ENCODE data around the gene TMEM89.

Gene TMEM89, protein sequence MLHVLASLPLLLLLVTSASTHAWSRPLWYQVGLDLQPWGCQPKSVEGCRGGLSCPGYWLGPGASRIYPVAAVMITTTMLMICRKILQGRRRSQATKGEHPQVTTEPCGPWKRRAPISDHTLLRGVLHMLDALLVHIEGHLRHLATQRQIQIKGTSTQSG

DNA sequence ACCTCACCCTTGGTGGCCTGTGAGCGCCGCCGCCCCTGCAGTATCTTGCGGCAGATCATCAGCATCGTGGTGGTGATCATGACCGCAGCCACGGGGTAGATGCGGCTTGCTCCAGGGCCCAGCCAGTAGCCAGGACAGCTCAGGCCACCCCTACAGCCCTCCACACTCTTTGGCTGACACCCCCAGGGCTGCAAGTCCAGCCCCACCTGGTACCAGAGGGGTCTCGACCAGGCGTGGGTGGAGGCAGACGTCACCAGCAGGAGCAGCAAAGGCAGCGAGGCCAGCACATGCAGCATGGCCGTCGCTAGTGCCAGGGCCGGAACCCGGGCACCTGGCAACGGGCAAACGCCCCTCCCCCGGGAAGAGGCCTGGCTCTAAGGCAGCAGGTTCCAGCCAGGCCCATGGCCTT lies at the start of gene TMEM89:
Gene TMEM89, minus strand, starts transcription at position 309 of the 409 bp plus-strand sequence. Its CDS starts 13 bp downstream, at position 296.
- DNase-seq = no peak

DNA sequence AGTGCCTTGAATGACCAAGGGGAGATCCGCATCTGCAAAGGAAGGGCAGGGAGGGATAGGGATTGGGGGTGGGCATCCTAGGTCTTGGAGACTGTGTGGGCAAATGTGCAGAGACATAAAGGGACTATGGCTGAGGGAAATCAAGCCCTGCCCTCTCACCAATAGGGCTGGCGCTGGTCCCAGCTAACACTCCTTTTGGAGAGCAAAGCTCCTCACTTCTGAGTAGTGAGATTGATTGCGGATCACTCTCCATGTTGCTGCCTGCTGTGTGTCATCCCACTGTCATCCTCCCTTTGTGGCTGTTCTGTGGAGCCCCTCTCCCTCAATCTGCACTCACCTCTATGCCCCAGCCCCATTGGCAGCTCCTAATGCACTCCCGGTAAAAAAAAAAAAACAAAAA lies 43.4 kb upstream of the TMEM89 start:
- no peak for DNase-seq

DNA sequence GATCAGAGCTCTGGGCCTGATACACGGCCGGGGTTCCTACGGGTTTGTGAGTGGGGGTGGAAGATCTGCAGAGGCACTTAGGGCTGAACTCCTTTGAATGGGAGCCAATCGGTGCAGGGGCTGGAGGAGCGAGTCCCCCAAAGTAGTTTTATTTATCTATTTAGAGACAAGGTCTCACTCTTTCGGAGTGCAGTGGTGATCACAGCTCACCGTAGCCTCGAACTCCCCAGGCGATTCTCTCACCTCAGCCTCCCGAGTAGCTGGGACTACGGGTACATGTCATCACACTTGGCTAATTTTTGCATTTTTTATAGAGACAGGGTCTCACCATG lies 42.7 kb upstream of the TMEM89 start:
- no peak for DNase-seq

DNA sequence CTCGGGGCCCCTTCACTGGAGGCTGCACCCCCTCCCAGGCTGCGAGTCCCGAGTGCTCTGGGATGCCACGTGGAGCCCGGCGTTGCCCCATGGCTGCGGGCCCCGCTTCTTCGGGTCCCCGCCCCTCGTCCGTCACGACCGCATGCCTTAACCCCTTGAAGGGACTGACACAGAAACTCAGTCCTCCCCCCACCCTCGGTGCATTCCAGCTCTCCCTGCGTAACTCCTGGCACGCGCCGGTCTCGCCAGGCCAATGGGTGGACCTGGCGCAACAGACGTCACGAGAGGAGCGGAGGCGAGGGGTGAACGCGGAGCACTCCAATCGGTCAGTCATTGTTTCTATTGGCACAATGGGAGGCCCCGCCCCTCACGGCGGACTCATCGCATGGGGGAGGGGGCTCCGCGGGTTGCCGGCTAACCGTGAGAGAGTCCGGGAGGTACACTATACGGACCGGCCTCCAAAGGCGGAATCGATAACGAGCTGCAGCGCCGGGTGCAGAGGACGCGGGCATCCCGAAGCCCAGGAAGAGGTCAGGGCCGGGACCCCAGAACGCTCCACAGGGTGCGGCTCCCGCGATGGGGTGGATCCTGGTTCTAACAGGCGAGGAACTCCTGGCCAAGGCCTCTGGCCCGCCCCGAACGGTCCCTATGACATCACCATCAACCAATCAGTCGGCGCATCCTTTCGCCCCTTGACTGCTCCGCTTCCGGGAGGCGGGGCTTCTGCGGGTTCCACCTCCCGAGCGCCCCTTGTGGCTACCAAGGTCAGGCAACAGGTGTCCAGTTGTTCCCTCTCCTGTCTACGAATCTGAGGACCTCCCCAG lies 42.1 kb upstream of the TMEM89 start:
- DNase-seq = peak; percentile 99

DNA sequence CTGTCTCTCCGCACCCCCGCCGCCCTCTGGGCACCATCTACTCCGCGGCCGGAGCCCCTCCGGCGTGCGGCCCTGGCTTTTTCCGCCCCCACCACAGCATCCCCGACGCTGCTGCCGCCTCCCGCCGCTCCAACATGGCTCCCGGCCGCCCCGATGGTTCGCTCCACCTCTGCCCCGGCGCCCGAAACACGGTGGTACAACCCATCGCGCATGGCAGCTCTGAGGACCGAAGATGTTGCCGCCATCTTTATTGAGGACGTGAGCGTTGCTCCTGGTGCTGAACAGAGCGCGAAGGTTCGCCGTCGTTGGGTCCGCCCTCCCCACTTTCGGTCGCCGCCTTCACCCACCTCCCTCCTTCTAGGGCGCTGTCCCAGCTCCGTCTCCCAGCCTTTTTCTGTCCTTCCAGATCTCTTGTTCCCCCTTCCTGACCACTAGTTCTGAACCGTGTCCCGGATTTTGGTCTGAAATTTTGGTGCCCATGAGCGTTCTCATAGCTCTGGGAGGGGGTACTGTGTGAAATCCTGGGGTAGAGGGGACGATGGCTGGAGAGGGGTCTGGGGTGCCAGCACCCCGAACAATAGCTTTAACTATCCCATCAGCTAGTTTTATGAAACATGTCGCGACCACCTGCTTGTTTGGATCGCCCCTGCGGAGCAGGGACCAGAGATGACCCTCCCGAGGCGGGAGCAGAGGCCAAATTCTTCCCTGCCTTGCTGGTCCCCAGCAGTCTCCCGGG lies 41.4 kb upstream of the TMEM89 start, which contains the start of gene CELSR3:
Gene CELSR3, minus strand, starts transcription at position 134 of the 736 bp plus-strand sequence. CDS start 252 bp downstream, outside the sequence.
- peak; percentile 89 for DNase-seq

DNA sequence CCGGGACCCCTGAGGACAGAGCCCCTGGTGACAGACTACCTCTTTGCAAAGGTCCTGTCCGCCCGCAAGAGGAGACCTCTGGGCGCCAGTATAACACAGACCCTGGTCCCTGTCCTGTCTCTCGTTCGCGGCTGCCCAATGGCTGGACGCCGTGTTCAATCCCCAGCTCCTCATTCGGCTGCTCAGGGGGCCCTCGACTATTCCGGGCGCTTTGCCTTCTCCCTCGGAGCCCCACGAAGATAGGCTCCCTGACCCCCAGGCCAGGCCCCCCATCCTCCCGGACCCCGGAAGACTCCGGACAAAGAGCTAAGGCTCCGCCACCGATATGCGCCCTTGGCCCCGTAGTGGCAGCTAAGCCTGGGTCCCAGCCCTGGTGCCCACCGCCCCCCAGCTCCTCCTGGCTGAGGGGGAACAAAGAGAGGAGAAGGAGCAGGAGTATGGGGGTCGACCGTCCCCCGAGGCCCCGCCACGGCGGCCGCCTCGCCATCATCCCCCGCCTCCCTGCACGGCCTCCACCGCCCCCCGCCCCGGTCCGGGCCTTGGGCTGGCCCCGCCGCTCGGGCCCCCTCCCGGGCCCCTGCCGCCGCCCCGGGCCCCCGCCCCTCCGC lies 40.7 kb upstream of the TMEM89 start:
- no peak for DNase-seq

DNA sequence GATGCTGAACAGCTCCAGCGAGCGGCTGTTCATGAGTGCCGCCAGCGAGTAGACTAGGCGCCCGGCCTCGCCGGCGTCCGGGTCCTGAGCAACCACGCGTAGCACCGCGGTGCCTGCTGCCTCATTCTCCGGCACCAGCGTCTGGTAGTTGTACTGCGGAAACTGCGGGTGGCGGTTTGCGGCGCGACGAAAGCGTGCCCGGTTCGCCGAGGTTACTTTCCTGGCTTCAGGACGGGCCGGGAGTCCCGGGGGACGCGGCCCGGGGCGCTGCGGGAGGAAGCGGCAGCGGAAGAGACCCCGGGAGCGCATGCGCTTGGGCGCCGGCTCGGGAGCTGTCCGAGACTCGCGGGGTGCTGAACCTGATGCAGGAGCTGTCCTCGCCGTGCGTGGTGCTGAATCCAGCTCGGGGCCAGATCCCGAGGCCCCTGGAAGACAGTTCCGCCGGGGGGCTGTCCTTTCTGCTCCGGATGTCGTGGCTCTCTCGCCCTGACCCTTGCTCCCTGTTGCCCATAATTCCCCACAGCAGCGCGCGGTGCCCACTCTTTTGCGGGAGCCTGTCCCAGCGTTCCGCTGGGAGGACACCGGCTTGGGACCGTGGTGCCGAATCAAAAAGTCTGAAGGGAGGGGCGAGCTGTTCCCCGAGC lies 40.1 kb upstream of the TMEM89 start:
- peak; percentile 32 for DNase-seq

DNA sequence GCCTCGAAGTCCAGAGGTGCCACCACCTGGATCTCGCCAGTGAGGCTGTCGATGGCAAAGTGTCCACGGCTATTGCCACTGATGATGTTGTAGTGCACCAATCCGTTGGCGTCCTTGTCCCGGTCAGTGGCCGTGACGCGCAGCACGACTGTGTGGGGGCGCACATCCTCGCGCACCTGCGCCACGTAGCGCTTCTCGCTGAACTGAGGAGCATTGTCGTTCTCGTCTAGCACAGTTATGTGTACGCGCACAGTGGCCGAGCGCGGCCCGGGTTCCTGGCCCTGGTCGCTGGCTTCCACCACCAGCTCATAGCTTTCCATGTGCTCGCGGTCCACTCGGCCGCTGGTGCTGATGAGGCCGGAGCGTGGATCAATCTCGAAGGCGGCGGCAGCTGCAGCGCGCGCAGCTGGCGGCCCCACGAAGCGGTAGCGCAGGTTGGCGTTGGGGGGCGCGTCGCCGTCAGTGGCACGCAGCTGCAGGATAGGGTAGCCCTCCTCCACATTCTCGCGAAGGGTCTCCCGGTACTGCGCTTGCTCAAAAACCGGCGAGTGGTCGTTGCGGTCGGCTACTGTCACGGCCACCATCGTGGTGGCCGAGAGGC lies 39.3 kb upstream of the TMEM89 start:
- DNase-seq = no peak

DNA sequence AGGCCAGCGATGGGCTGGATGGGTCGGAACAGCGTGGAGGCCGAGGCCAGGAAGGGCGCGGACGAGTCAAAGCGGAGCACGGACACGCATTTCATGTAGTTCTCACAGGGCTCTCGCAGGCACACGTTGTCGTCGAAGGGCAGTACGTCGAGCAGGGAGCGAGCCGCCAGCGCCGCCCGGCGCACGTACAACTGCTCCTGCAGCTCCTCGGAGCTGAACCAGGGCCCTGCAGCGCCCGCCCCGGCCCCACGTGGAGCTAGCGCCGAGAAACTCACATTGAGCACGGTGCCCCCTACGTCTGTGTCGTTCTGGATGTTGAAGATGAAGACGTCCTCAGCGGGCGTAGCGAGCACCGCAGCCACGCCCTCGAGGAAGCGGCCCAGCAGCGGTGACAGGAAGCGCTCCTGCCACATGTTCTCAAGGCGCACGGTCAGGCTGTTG lies 35.3 kb upstream of the TMEM89 start:
- DNase-seq = no peak

DNA sequence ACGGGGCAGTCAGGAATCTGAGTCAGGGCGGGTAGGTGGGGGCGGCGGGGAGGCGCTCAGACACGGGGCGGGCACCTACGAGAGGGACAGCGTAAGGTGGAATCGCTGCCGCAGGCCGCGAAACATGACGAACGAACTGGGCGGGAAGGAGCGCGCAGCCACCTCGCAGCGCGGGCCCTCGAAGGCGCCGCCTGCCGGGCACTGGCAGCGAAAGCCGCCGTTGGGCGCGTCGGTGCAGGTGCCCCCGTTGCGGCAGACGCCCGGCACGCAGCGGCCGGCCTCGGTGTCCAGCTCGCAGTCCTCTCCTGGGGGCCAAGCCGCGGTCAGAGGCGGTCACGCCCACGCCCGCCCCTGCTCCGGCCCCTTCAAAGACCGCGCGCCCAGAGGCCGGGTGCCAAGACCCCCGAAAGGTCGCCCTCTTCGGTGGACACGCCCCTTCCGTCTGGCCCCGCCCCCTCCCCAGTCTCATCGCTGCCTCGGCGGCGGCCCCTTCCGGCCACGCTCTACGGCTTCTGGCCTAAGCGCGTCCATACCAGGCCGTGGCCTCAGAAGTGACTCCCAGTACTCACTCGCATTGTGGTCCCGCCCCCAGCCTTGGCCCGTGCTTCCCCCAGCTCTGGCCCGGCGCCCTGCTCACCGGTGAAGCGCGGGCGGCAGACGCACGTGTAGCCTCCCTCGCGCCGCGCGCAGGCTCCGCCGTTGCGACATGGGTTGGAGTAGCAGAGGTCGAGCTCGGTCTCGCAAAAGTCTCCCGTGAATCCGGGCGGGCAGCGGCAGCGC lies 34.7 kb upstream of the TMEM89 start:
- DNase-seq = peak; percentile 74

DNA sequence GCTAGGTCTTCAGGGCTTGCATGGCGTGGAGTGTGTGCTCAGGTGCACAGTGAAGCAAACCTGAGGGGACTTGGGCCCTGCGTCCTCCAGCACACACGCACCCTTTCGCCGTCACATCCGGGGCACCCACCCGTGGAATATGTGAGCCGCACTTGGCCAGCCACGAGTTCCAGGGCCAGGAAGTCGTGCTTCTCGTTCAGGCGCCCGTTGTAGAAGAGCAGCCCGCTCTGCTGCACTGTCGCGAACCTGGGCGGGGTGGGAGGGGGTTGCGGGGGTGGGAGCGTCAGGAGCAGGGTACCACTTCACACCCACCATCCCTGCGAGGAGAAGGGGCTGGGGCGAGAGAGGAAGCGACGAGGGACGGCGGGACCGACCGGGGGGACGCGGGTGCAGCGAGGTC lies 34.0 kb upstream of the TMEM89 start:
- DNase-seq = no peak

DNA sequence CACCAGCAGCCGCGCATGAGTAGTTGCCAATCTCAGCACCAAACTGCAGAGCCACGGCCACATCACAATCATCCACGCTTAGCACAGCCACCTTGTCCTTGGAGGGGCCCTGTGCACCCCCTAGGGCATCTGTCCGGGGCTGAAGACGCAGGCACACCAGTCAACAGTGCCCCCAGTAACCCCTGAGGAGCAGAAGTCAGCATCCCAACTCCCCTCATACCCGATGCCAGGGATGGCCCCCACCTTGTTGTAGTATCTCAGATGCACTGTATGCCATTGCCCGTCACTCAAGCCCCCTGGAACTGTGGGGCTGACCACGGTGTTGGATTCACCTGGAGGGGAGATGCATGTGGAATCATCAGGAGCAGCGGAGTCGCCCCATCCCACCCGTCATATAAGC lies 33.5 kb upstream of the TMEM89 start:
- DNase-seq = no peak

DNA sequence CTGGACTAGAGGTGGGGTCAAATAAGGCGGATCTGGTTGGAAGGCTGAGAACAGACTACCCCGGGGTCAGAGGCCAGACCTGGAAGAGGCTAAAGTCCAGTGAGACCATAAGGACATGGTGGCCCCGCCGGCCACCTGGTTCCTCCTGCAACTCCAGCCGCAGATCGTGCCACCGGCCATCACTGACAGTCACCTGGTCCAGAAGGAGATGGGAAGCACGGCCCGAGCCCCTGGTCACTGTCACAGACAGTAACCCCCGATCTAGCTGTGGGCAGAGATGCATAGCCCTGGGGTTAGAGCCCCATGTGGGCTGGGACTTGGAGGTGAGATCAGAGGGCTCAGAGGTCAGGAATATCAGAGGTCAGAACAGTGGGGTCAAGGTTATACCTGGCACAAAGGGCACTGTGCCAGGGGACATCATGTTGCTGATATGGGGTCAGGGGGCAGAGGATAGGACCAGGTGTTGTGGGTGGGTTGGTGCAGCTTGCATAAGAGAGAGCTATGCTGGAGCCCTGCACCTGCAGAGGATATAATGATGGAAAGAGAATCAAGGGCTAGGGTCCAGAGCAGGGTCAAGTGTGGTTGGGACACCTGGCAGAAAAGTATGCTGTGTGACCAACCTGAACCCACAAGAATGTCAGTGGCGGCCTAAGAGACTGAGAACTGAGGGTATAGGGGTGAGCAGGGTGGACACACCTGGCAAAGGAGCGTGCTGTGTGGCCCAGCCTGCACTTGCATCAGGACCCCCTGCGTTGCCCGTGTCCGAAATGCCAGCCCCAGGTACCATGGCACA lies 31.6 kb upstream of the TMEM89 start:
- no peak for DNase-seq

DNA sequence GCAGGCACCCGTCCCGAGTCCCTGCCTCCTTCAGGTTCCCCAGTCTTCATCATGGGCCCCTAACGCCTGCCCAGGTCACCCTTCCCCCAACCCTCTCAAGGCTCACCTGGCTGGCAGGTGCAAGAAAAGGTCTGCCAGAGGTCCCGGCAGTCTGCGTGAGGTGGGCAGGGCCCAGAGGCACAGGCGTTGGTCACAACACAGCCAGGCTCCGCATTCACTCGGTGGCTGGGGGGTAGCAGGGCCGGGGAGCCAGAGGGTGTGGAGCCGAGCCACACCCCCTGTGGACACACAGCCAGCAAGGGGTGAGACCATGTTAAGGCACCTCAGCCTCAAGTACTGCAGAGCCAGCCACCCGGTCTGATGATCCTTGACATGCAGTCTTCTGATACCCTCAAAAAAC lies 30.2 kb upstream of the TMEM89 start:
- DNase-seq = no peak

DNA sequence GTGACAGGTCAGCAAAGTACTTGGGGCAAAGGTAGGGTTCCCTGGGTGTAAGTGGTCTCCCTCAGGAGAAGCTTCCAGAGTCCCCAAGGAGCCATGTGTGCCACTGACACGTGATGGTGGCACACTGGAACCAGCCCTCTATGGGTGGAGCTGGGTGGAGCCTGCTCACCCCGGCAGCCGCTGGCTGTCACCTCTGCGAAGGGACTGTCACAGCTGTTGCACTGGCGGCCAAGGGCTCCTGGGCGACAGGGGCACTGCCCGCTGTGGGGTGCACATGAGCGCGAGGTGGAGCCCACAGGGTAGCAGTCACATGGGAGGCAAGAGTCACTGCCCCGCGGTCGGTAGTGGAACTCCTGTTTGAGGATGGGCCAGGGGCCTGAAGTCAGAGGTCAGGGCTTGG lies 29.2 kb upstream of the TMEM89 start:
- DNase-seq = no peak

DNA sequence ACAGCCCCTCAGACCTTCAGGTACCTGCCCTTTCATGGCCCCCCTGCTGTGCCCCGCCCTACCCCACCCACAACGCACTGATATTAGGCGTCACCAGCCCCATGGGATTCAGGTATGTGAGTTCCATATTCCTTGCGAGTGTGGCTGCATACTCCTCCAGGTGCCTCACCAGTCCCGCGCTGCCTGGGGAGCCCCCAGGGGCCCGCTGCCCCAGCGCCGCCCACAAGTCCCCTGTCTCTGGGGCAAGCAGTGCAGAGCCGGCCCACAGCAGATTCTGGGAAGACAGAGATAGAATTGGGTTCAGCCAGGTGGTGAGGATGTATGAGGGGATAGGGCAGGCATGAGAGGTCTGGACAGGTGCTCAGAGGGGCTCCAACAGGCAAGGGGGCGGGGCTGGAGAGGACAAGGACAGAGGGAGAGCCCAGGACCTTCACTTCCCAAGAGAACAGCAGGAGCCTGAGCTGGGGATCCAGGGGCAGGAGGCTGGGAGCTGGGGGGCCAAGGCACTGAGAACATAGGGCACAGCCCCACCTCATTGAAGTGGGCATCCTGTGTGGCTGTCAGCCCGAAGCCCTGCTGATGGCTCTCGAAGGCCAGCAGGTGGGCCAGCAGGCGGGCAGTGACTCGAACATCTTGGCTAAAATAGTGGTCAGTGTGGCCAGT lies 26.8 kb upstream of the TMEM89 start:
- no peak for DNase-seq

DNA sequence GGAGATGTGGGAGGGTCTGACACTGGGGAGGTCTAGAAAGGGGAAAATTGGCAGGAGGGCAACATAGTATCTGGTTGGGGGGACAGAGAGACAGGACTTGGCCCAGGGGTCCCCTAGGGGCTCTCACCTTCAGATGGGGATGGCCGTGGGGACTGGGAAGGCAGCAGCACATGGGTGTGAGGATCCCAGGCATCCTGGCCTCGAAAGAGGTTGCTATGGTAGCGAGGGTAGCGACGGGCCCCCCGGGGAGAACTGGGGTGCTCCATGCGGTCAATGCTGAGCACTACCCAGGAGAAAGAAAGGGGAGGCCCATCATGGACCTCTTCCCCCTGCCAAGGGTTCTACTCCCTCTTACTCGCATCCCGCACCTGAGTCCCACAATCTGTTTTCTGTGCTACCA lies 26.1 kb upstream of the TMEM89 start:
- DNase-seq = no peak

DNA sequence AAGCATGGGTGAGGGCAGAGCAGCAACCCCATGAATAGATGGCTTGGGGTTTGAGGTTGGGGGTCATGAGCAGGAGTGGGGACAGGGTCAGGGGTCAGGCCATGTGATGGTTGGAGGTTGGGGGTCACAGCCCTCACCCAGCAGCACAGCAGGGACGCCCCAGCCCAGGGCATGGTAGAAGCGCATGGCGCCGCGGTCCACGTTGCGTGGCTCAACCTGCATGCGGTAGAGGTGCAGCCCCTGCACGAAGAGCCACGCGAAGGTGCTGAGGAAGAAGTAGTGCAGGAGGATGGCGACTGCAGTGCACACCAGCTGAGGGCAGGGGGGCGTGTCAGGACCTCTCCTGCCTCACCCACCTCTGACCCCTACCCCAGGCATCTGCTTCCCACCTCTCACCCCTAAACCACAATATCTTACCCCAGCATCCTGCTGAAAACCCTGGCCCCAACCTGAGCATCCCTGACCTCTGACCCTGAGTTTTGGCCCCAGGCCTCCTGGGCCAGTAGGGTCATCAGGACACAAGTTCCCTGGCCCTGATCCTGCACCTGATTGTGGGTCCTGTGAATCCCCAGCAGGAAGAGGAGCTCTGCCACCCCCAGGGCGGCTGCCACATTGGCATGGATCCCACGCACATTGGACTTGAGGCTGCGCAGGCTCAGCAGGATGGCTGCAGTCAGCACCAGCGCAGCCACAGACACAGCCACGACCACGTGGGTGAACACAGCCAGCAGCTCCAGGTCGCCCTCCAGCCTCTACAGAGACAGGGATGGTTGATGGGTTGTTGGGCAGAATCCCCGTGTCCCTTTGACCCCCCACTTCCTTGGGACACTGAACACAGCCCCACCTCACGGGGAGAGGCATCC lies 23.6 kb upstream of the TMEM89 start:
- no peak for DNase-seq

DNA sequence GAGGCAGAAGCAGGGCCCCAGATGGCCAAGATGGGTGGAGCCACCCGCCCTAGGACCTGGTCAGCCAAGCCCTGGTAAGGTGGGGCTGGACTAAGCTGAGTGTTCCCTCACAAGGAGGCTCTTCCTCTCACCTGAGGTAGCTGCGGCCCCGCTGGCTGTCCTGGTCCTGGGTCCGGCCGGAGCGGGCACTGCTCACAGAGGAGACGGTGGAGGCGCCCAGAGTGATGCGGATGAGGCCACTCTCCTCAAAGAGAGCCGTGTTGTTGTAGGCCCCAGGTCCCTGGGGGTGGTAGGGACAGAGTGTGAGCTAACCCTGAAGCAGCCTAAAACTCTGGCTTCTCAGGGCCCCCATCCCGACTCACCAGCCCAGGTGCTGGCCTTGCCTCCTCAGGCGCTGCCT lies 21.0 kb upstream of the TMEM89 start:
- no peak for DNase-seq

All from NCI-H226 (cell line).